Activated T-helper 2 cell treated with anti-CD3 and anti-CD28 coated beads, Interferon-gamma antibody, Interleukin-2, Interleukin-4, amounts not matched to agents 10 μg/mL and 5 μg/mL and 100 μg/mL, durations not matched to agents 14 hours and 24 hours and 36 hours (primary cell): Measurements from ENCODE around the gene RGS14. TPM values are rescaled to one million over a fixed set of nuclear protein-coding genes. Genes with fewer than 3 reads are reported as not detected.
A peak's percentile ranks its signal among the peaks of the same experiment; 100 is the strongest.

Source experiments
- DNase-seq: peaks from one replicate; pipeline ENCODE4 v3.0.0; 2021; ENCODE audit warnings: low spot score
- H3K27ac Mint-ChIP-seq: one replicate; pipeline ENCODE4 v1.8.0; 2021; ENCODE audit warnings: mixed read lengths
- H3K27me3 Mint-ChIP-seq: one replicate; pipeline ENCODE4 v1.8.0; 2021; ENCODE audit warnings: low read depth, mixed read lengths
- H3K36me3 Mint-ChIP-seq: one replicate; pipeline ENCODE4 v1.8.0; 2021; ENCODE audit warnings: low read depth, mixed read lengths
- H3K4me1 Mint-ChIP-seq: one replicate; pipeline ENCODE4 v1.8.0; 2021; ENCODE audit warnings: low read depth, mixed read lengths
- H3K4me3 Mint-ChIP-seq: one replicate; pipeline ENCODE4 v1.8.0; 2021; ENCODE audit warnings: low read depth, mild to moderate bottlenecking, moderate library complexity, mixed read lengths
- H3K9me3 Mint-ChIP-seq: one replicate; pipeline ENCODE4 v1.8.0; 2021; ENCODE audit warnings: mixed read lengths
- intact Hi-C: fragments of 100-400 bp; cut with micrococcal nuclease; formaldehyde crosslinking; loops from one replicate; pipeline ENCODE4 v1.15.1; 2023
- total RNA-seq: library from RNA; stranded (reverse); gene quantifications from 2 replicates; pipeline ENCODE4 v1.2.3, GENCODE V29; 2022

RGS14 gene
- total RNA-seq, 1 donor from 2014 or later = 36.2 TPM

GRCh38 chr5:177366528-177367322 is 9.0 kb downstream of the RGS14 start:
- H3K4me3 Mint-ChIP-seq = no peak overlapping the region
- H3K4me1 Mint-ChIP-seq = peaks cover 45% of the 10 kb centered on the region
- H3K9me3 Mint-ChIP-seq = no peaks in the 10 kb centered on the region
- H3K27me3 Mint-ChIP-seq = no peaks in the 10 kb centered on the region
- peaks cover 42% of the 10 kb centered on the region for H3K36me3 Mint-ChIP-seq
- intact Hi-C loops = no loop called here
- H3K27ac Mint-ChIP-seq = no peak overlapping the region
- DNase-seq = no peak

GRCh38 chr5:177367323-177367848 is 9.7 kb downstream of the RGS14 start:
- no peaks in the 10 kb centered on the region for H3K27me3 Mint-ChIP-seq
- no peak overlapping the region for H3K27ac Mint-ChIP-seq
- DNase-seq = no peak
- peaks cover 38% of the 10 kb centered on the region for H3K36me3 Mint-ChIP-seq
- H3K4me3 Mint-ChIP-seq = no peak overlapping the region
- intact Hi-C loops = no loop called here
- H3K4me1 Mint-ChIP-seq = peaks cover 43% of the 10 kb centered on the region
- H3K9me3 Mint-ChIP-seq = no peaks in the 10 kb centered on the region

GRCh38 chr5:177367981-177368868 is 10.5 kb downstream of the RGS14 start:
- DNase-seq = no peak
- Mint-ChIP-seq H3K9me3 (no peaks in the 10 kb centered on the region), H3K4me3 (no peak overlapping the region), H3K36me3 (peaks cover 38% of the 10 kb centered on the region), H3K27me3 (no peaks in the 10 kb centered on the region), H3K27ac (no peak overlapping the region), H3K4me1 (peaks cover 49% of the 10 kb centered on the region)
- intact Hi-C loops = no loop called here

- intact Hi-C loops = no loop called here
- Mint-ChIP-seq H3K36me3 (peaks cover 41% of the 10 kb centered on the region), H3K27me3 (no peaks in the 10 kb centered on the region), H3K27ac (no peak overlapping the region), H3K4me3 (no peak overlapping the region), H3K4me1 (peaks cover 47% of the 10 kb centered on the region), H3K9me3 (no peaks in the 10 kb centered on the region)
- DNase-seq = no peak
Measured at GRCh38 chr5:177368869-177369644, 11.3 kb downstream of the RGS14 start.

- intact Hi-C loops = no loop called here
- DNase-seq = no peak
- Mint-ChIP-seq H3K4me3 (no peak overlapping the region), H3K4me1 (peaks cover 39% of the 10 kb centered on the region), H3K9me3 (no peaks in the 10 kb centered on the region), H3K36me3 (peaks cover 39% of the 10 kb centered on the region), H3K27ac (no peak overlapping the region), H3K27me3 (no peaks in the 10 kb centered on the region)
Measured at GRCh38 chr5:177369645-177370440, 12.1 kb downstream of the RGS14 start.

GRCh38 chr5:177370488-177371119 is 12.9 kb downstream of the RGS14 start:
- H3K36me3 Mint-ChIP-seq = peaks cover 38% of the 10 kb centered on the region
- peak; percentile 56 for DNase-seq
- intact Hi-C loops = no loop called here
- H3K9me3 Mint-ChIP-seq = no peaks in the 10 kb centered on the region
- peak overlapping the region; percentile 69 for H3K4me3 Mint-ChIP-seq
- H3K27me3 Mint-ChIP-seq = no peaks in the 10 kb centered on the region
- no peak overlapping the region for H3K27ac Mint-ChIP-seq
- H3K4me1 Mint-ChIP-seq = peaks cover 35% of the 10 kb centered on the region

- Mint-ChIP-seq H3K36me3 (peaks cover 33% of the 10 kb centered on the region), H3K27ac (peak overlapping the region; percentile 63), H3K4me1 (peaks cover 32% of the 10 kb centered on the region), H3K9me3 (no peaks in the 10 kb centered on the region), H3K4me3 (peak overlapping the region; percentile 64), H3K27me3 (no peaks in the 10 kb centered on the region)
- intact Hi-C loops = loop anchor here (2.0 kb wide), 1 partner anchor 15 kb away; the partner anchor contains the start of gene RGS14
- no peak for DNase-seq
Measured at GRCh38 chr5:177371120-177372033, 13.7 kb downstream of the RGS14 start.

GRCh38 chr5:177372034-177372896 is 14.5 kb downstream of the RGS14 start:
- Mint-ChIP-seq H3K4me1 (peaks cover 30% of the 10 kb centered on the region), H3K4me3 (peak overlapping the region; percentile 54), H3K9me3 (no peaks in the 10 kb centered on the region), H3K36me3 (peaks cover 27% of the 10 kb centered on the region), H3K27me3 (no peaks in the 10 kb centered on the region), H3K27ac (peak overlapping the region; percentile 82)
- DNase-seq = no peak
- intact Hi-C loops = loop anchor here (2.0 kb wide), 1 partner anchor 15 kb away; the partner anchor contains the start of gene RGS14

GRCh38 chr5:177372910-177373309 is 15.2 kb downstream of the RGS14 start:
- peak overlapping the region; percentile 54 for H3K4me3 Mint-ChIP-seq
- no peaks in the 10 kb centered on the region for H3K9me3 Mint-ChIP-seq
- peak overlapping the region; percentile 82 for H3K27ac Mint-ChIP-seq
- peaks cover 27% of the 10 kb centered on the region for H3K36me3 Mint-ChIP-seq
- H3K4me1 Mint-ChIP-seq = peaks cover 30% of the 10 kb centered on the region
- no peaks in the 10 kb centered on the region for H3K27me3 Mint-ChIP-seq
- no peak for DNase-seq
- intact Hi-C loops = loop anchor here (2.0 kb wide), 1 partner anchor 16 kb away; the partner anchor contains the start of gene RGS14

- no peak overlapping the region for H3K4me3 Mint-ChIP-seq
- intact Hi-C loops = loop anchor here (2.0 kb wide), 1 partner anchor 17 kb away; the partner anchor contains the start of gene RGS14
- H3K36me3 Mint-ChIP-seq = peaks cover 21% of the 10 kb centered on the region
- no peak for DNase-seq
- H3K27ac Mint-ChIP-seq = peak overlapping the region; percentile 38
- no peaks in the 10 kb centered on the region for H3K9me3 Mint-ChIP-seq
- H3K4me1 Mint-ChIP-seq = peaks cover 26% of the 10 kb centered on the region
- H3K27me3 Mint-ChIP-seq = no peaks in the 10 kb centered on the region
Measured at GRCh38 chr5:177373806-177374205, 16.1 kb downstream of the RGS14 start.
